HG03432 (cell line): Measurements from ENCODE around the gene TSC22D4.

ENCODE experiments used
- ATAC-seq: cut with Tn5 transposase; IDR thresholded peaks from one replicate; pipeline ENCODE4 v1.9.1; 2021; ENCODE audit warnings: mild to moderate bottlenecking, moderate library complexity; ENCODE audit not compliant: unreplicated experiment

TSC22D4 gene

DNA sequence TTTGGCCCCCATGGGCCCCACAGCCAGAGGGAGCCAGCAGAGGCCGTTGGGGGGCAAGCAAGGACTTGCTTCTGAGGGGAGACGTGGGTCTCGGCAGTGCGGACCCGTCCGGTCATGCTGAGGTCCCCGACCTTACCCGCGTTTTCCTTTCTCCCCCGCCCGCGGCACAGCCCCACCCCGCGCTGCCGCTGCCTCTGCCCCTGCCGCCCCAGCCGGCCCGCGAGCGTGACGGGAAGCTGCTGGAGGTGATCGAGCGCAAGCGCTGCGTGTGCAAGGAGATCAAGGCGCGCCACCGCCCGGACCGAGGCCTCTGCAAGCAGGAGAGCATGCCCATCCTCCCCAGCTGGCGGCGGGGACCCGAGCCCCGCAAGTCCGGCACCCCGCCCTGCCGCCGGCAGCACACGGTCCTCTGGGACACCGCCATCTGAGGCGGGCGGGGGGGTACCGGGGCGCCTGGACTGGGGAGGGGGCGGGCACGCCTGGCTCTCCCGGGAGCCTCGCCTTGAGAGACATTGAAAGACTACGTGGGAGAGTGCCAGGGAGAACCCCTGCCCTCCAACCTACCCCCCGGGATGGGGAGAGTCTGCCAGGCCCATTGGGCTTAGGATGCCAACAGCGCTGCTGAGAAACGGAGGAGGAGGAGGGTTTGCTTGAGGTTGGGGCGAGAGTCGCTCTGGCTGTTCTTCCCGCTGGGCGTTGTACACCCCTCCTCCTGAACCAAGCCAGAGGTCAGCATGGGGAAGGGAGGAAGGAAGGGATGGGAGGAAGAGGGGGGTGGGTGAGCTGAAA lies 14.7 kb upstream of the TSC22D4 start:
- ATAC-seq, result no peak

DNA sequence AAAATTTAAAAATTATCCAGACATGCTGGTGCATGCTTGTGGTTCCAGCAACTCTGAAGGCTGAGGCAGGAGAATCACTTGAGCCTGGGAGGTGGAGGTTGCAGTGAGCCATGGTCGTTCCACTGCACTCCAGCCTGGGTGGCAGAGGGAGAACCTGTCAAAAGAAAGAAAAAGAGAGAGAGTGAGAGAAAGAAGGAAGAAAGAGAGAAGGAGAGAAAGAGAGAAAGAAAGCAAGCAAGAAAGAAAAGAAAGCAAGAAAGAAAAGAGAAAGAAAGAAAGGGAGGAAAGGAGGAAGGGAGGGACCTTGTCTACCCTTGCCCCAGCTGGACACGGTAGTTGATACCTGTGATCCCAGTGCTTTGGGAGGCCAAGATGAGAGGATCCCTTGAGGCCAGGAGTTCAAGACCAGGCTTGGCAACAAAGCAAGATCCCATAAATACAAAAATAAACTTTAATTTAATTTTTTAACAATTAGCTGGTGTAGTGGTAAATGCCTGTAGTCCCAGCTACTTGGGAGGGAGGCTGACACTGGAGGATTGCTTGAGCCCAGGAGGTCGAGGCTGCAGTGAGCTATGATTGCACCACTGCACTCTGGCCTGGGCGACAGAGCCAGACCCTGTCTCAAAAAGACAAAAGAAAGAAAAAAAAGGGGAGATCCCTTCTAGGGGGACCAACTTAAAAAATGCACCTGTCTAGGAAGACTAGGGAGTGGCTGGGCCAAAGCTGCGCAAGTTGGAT lies 13.9 kb upstream of the TSC22D4 start:
- ATAC-seq, result no peak

DNA sequence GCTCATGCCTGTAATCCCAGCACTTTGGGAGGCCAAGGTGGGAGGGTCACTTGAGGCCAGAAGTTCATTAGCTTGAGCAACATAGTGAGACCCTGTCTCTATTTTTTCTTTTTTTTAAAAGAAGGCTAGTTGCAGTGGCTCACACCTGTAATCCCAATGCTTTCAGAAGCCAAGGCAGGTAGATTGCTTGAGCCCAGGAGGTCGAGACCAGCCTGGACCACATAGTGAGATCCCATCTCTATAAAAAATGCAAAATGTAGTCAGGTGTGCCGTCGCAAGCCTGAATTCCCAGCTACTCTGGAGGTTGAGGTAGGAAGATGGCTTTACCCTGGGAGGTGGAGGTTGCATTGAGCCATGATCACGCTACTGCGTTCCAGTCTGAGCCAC lies 12.2 kb upstream of the TSC22D4 start:
- ATAC-seq, result no peak

DNA sequence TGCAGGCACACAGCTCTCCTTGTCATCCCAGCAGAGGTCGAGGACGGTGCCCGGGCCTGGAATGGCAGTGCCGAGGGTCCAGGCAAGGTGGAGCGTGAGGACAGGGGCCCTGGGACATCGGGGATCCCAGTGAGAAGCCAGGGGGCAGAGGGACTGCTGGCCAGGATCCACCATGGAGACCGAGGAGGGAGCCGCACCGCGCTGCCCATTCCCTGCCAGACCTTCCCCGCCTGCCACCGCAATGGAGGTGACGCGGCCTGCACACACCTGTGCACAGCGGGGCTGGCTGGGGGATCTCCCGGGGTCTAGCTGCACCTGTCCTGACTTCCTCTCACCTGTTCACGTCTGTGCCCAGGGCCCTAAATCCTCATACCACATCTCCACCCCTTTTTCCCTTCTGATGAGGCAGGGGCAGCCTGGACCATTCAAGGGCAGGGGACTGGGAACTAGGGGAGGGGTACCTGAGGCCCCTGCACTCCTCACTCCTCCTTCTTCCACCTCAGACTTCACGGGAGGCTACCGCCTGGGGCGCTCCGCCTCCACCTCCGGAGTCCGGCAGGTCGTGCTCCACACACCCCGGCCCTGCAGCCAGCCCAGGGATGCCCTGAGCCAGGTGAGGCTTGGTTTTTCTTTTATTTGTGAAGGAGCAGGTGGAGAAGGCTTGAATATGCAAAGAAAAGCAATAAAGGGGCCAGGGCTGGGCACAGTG lies 11.6 kb upstream of the TSC22D4 start:
- no peak for ATAC-seq

DNA sequence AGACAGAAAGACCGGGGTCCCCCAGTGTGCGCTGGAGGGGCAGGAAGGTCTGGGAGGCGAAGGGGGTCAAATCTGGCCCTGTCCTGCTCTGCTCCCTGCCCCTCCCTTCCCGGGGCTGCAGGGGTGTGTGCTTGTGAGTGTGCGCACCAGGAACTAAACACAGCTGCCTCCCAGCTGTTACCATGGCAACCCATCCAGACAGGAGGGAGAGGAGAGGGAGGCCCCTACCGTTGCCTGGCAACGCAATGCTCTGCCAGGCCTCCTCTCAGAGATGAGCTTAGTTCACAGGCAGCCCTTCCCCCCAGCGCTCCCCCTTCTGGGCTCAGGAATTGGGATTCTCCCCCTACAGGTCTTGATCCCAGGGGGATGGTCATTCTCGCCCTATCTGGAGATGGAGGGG lies 10.8 kb upstream of the TSC22D4 start:
- no peak for ATAC-seq

DNA sequence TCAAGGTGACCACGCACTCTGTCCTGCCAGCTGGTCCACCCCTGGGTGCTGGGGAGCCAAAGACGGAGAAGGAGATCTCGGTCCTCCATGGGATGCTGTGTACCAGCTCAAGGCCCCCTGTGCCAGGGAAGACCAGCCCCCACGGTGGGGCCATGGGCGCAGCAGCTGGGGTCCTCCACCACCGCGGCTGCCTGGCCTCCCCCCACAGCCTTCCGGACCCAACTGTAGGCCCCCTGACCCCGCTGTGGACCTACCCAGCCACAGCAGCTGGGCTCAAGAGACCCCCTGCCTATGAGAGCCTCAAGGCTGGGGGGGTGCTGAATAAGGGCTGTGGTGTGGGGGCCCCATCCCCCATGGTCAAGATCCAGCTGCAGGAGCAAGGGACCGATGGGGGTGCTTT lies 10.1 kb upstream of the TSC22D4 start:
- ATAC-seq, result no peak

DNA sequence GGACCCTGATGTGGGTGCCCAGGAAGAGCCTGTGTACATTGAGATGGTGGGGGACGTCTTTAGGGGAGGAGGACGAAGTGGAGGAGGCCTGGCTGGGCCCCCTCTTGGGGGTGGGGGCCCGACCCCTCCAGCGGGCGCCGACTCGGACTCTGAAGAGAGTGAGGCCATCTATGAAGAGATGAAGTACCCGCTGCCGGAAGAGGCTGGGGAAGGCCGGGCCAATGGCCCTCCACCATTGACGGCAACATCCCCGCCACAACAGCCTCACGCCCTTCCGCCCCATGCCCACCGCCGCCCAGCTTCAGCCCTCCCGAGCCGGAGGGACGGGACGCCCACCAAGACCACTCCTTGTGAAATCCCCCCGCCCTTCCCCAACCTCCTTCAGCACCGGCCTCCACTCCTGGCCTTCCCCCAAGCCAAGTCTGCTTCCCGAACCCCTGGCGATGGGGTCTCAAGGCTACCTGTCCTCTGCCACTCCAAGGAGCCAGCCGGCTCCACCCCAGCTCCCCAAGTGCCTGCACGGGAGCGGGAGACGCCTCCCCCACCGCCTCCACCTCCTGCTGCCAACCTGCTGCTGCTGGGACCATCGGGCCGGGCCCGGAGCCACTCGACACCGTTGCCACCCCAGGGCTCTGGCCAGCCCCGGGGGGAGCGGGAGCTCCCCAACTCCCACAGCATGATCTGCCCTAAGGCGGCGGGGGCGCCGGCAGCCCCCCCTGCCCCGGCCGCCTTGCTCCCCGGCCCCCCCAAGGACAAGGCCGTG lies 9.5 kb upstream of the TSC22D4 start:
- ATAC-seq, result no peak

DNA sequence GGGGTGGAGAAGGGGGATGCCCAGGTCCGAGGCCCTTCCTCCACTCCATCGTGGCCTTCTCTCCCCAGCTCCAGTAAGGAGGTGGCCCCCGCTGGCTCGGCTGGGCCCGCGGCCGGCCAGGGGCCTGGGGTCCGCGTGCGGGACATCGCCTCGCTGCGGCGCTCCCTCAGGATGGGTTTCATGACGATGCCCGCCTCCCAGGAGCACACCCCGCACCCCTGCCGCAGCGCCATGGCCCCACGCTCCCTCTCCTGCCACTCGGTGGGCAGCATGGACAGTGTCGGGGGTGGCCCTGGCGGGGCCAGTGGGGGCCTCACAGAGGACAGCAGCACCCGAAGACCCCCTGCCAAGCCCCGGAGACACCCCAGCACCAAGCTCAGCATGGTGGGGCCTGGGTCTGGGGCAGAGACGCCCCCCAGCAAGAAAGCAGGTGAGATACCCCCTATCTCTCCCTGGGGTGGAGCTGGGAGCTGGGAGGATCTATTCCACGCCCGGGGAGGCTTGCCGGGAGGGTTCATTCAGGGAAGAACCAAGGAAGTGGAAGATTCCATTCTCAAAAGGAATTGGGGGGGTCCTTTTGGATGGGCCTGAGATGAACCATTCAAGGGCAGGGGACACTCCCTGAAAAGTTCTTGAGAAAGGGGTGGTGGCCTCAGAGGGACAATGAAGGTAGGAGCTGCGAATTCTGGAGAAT lies 7.9 kb upstream of the TSC22D4 start:
- ATAC-seq, result no peak

DNA sequence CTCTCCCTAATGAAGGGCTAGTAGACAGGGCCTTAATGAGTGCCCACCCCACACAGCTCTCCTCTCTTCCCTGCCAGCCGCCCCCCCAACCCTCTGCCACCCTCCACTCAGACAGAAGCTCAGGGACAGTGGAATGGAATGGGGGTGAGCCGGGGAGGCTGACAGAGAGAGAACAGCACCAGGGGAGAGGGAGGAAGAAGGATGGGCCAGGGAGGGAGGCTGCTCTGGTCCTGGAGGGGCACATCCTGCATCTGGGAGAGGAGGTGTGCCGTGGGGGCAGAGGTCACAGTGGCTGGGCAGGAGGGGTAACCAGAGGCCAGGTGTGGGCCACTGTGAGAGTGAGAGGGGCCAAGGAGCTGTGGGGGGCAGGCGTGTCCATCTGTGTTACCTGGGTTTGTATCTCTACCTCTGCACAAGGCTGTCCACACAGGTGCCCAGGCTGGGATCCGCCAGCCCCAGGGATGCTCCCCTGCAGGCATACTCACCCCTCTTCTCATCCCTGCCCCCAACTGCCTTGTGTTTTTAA lies 7.2 kb upstream of the TSC22D4 start:
- no peak for ATAC-seq

DNA sequence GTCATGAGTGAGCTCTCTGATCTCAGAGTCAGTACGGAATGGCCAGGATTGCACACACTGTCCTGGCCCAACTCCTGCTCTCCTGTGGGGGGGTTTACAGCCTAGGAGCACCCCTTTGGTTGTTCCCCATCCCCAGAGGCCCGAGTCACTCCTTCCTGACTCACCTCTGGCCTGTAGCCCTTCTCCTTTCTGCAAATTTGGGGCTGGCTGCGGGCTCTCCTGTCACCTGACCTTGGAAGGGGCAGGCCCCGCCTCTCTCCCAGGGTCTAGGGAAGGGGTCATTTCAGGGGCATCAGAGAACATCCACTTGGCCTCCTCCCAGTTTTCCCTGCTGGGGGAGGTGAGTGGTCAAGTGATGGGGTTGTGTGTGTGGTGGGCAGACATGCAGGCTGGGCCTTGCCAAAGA lies 6.5 kb upstream of the TSC22D4 start:
- no peak for ATAC-seq

DNA sequence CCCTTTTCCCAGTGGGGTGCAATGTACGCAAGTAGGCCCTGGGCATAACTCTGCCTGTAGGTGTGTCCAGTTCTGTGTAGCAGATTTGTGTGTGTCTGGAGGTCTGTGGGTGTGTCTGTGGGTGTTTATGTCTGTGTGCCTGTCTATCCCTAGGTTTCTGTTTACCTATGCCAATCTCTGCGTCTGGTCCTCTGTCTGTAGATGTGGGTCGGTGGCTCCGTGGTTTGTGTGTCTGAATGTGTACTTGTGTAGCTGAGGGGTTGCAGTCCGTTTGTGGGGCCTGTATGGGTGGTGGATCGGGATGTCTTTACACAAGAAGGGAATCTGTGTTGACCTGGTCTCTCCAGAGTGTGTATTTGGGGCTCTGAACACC lies 5.6 kb upstream of the TSC22D4 start:
- ATAC-seq, result no peak

DNA sequence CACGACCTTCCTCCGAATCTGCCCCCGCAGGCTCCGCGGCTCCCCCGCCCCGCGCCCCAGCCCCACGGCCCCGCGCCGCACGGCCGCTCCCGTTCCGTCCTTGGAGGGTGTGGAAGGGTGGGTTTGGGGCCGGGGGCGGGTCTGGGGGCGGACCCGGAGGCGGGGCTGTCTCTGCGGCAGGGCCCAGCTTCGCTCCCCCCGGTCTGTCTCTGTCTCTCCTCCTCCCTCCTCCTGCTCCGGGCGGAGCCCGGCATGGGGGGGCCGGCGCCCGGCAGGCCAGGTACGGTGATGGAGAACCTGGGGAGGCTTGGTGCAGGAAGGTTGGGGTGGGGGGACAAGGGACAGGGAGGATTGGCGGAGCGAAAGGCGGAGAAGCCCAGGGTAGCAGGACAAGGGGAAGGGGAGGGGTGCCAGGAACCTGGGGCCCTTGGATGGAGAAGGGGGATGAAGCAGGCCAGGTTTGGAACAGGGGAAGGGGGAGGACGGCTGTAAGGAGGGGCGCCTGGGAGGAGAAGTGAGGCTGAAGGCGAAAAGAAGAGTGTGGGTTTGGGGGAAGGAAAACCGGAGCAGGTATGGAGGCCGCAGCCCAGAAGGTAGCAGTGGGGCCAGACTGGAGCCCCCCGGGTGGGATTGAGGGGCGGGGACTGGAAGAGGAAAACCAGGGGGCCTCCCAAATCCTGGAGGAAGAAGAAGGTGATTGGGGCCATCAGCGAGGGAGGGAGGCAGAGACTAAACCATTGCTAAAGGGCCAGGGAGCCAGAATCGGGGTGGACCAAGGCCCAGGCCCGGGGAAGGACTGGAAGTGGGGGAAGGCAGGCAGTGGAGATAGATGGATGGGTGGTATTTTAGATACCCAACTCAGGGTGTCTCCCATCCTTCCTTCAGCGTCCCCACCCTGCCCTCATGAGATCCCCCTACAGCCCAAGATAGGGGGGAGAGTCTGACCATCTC lies 5.0 kb upstream of the TSC22D4 start, which contains the start of gene NYAP1:
Gene NYAP1, plus strand, starts transcription at position 206 of the 951 bp plus-strand sequence. CDS start 1,385 bp downstream, outside the sequence.
- peak; percentile 12 for ATAC-seq

DNA sequence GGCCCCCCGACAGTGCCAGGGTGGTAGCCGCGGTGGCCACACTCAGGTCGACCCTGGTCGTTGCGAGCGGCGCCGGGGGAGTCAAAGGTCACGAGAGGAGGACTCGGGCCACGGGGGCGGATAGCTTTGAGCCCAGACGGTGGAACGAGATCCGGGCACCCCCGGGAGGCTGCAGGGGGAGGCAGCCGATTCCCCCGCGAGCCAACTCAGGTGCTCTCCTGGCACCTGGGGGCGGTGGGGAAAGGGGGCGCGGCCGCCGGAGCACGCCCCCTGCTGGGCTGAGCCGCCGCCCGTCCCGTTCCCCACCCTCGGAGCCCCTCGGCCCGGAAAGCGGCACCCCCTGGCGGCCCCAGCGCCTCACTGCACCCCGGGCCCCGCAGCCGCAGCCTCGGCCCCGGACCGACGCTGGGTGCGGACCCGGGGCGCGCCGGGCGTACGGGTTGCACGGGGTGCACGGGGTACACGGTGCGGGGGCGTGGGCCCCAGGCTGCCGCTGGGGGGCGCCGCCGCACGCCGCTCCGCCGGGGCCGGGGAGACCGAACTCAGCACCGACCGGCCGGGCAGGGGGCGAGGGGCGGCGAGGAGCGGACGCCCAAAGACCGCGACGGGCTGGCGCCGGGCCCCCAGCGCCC lies 4.2 kb upstream of the TSC22D4 start:
- ATAC-seq, result peak; percentile 53

DNA sequence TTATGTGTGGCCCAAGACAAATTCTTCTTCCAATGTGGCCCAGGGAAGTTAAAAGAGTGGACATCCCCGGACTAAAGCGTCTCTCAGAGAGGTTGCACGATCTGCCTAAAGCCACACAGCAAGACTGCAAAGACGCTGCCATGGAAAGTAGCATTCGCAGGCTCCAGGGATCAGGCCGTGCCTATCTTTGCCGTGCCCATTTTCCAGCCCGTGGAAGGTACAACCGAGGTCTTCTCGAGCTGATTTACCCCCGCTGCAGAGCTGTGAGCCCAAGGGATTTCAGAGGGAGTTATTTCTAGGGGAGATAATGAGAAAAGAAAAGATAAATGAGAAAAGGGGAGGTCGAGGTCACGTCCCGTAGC lies 3.7 kb upstream of the TSC22D4 start:
- no peak for ATAC-seq

DNA sequence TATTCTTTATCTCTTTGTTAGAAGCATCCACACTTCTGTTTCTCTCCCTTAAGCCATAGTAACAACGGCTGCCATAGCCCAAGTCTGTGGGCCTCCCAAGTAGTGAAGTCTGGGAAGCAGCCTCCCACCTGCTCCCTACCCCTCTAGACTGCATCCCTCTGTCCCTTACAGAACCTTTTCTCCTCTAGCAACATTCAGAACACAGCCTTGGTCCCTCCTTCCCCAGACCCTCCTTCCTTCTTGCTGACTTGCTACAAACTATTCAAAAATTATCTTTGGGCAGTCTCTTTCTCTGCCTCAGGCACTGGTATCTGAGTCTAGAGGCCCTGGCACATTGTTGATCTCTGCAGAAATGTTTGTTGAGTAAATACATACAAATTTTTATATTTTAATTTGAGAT lies 2.5 kb upstream of the TSC22D4 start:
- ATAC-seq, result no peak

DNA sequence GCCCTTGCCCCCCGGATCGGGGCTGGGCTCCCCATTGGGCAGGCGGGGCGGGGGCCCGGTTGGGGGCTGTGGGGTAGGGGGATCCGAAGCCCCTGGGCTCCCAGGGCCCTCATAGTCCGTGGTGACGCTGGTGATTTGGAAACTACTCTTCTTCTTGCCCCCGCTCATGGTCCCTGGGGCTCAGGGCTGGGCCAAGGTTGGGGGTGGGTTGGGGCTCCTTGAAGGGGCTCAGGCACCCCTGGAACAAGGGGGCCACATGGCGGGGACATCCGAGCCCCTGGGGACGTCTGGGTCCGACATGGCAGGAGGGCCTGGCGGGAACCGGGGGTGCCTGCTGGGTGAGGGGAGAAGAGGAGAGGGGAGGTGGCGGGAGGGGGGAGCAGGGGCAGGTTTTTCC lies 1.1 kb downstream of the TSC22D4 start:
- no peak for ATAC-seq

DNA sequence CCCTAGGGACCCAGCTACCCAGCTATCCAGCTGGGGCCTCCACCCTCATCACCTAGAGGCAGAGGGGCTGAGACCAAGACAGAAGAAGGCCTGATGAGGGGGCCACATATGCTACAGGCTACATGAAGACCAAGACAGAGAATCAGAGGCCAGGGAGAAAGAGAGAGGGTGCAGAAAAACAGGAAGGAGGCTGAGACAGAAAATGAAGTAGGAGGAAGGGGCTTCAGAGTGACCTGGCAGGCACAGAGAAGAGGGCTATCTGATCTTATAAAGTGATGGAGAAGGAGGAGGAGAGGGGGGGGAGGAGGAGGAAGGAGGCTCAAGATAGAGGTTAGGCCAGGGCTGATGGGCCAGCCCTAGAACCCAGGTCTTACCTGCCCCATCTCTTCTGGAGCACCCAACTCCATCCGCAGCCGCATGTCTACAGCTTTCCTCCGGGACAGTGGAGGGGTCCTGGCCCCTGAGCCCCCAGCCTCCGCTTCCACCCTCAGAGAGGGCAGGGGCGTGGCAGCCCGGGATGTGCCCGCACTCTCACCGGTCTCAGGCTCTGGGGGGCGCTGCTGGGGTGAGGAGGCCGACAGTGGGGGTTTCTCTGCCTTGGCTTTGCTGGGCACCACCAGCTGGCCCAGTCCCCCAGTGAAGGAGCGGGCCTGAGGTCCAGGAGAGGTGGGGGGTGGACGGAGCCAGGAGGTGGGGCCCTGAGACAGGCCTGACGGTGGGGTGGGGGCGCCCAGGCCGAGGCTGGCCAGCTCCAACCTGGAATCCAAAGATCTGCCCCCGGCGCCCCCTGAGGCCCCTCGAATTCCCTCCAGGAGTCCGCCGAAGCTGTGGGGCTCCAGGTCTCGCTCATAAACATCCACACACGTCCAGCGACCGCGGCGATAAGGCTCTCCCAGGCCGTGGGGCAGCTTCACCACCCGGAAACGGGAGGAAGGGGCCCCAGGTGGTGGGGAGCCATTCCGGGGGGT lies 1.8 kb downstream of the TSC22D4 start:
- no peak for ATAC-seq
